ENCODE measurements around the gene RND3. TPM values are rescaled to one million over a fixed set of nuclear protein-coding genes. Genes with fewer than 3 reads are reported as not detected.

Gene RND3
- total RNA-seq, 1 donor: 321 TPM

DNA sequence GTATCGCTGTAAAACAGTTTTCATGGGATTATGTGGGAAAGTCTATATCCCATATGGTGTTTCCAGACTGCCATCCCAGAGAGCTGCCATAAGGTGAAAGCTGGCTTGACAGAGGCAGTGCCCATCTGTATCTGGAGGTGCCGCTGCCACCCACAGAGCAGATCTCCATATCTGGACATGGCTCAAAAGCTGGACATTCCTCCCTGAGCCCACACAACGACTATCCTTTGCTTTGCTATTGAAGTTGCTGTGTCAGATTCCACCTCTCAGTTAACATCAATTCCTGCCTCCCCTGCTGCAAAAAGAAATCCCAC, 55.2 kb downstream of the RND3 start:
- no peak overlapping the region for H3K4me3 ChIP-seq (ENCODE audit: low read depth, low read length)
- no peak for DNase-seq (ENCODE audit: low read depth)
- TF ChIP-seq, protein P1, sequence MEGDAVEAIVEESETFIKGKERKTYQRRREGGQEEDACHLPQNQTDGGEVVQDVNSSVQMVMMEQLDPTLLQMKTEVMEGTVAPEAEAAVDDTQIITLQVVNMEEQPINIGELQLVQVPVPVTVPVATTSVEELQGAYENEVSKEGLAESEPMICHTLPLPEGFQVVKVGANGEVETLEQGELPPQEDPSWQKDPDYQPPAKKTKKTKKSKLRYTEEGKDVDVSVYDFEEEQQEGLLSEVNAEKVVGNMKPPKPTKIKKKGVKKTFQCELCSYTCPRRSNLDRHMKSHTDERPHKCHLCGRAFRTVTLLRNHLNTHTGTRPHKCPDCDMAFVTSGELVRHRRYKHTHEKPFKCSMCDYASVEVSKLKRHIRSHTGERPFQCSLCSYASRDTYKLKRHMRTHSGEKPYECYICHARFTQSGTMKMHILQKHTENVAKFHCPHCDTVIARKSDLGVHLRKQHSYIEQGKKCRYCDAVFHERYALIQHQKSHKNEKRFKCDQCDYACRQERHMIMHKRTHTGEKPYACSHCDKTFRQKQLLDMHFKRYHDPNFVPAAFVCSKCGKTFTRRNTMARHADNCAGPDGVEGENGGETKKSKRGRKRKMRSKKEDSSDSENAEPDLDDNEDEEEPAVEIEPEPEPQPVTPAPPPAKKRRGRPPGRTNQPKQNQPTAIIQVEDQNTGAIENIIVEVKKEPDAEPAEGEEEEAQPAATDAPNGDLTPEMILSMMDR (IDR thresholded peaks at IDR 0.05; ENCODE audit: insufficient read depth, low read length): no peak

DNA sequence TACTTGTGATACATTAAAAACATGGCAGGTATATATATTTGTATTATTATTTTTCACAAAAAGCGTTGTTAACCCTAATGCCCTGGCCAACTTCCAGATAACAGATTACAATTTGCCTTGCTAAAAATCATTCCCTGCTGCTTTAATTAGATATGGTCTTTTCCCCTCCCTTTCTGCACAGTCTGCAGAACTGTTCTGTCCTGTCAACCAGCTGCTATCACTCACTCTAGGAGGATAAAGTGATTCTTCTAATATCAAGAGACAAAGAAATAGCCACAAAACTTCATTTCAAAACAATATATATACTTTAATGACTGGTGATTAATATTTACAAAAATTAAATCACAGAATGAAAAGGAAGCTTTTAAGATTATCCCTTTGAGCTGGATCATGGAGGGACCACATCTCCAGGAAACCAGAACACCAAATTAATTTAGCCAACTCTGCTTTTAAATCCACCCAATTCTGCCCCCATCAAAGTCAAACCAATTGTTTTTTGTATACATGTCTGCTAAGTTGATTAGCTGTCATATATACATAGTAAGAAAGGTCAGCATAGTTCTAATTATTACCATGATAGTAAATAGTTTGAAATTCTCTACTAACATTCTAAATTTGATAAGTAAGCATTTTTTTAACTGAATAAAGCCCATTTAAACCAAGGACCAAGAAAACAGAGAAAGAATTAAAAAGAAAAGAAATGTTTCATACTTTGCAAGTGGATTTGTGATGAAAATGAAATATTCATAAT, 55.7 kb downstream of the RND3 start:
- no peak overlapping the region for H3K4me3 ChIP-seq (ENCODE audit: low read depth, low read length)
- no peak for DNase-seq (ENCODE audit: low read depth)
- TF ChIP-seq, protein P1 (IDR thresholded peaks at IDR 0.05; ENCODE audit: insufficient read depth, low read length): no peak

DNA sequence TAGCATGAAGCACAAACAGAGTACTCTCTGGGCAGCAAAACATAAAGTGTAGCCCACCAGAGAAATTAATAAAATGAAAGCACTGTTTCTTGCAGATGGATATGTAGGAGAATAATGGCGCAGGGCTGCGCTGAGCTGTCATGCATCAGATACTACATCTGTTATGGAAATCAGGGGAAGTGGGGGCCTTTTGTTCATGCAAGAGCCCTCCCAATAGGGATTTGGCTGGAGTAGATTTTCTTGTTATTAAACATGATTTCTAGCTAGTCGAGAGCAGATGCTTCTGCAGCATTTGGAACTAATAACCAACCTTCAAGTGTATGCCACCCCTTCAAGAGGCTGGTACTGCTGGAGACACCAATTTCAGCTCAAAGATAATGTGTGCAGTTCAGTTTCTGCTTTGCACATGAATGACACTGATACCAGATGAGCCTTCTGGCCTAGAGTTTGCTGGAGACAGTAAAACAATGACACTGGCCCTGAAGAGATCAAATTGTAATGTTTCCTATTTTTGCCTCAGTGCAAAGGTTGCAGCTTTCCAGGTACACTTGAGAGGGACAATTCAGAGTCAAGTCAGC, 58.0 kb downstream of the RND3 start:
- DNase-seq (ENCODE audit: low read depth): no peak
- TF ChIP-seq, protein P1 (IDR thresholded peaks at IDR 0.05; ENCODE audit: insufficient read depth, low read length): no peak
- no peak overlapping the region for H3K4me3 ChIP-seq (ENCODE audit: low read depth, low read length)

DNA sequence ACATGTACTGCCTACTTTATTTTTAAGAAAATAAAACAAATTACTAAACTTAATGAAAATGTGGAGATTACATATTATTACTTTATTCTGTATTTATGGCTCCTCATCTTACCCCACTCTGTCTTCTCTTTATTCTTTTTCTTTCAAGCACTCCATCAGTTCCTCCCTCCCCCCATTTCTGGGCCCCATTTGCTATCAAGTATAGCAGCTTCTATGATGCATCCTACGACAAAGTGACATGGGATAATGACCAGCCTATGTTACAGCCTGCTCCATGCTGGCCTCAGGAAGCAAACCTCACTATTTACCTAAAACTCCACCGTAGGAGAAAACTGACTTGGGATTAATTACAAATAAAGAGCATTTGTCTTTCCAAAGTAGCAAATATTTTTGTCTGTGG, 58.8 kb downstream of the RND3 start:
- TF ChIP-seq, protein P1 (IDR thresholded peaks at IDR 0.05; ENCODE audit: insufficient read depth, low read length): no peak
- H3K4me3 ChIP-seq (ENCODE audit: low read depth, low read length): no peak overlapping the region
- no peak for DNase-seq (ENCODE audit: low read depth)

DNA sequence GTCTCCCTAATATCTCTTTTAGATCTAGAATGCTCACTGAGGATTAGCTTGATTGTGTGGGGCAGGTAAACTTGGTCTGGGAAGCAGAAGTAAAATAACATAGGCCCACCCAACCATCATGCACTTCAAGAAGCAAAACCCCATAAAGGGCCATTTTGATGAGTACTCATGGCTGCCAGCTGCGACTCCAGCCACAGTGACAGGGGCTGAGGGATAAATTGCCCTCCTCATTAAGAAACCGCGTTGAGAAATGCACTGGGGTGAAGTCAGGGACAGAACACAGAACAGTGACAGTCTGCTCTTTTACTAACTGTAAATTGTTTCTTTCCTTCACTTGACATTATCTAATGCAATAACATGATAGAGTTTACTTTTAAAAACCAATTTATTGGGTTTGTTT, 60.2 kb downstream of the RND3 start:
- DNase-seq (ENCODE audit: low read depth): no peak
- TF ChIP-seq, protein P1 (IDR thresholded peaks at IDR 0.05; ENCODE audit: insufficient read depth, low read length): no peak
- no peak overlapping the region for H3K4me3 ChIP-seq (ENCODE audit: low read depth, low read length)

DNA sequence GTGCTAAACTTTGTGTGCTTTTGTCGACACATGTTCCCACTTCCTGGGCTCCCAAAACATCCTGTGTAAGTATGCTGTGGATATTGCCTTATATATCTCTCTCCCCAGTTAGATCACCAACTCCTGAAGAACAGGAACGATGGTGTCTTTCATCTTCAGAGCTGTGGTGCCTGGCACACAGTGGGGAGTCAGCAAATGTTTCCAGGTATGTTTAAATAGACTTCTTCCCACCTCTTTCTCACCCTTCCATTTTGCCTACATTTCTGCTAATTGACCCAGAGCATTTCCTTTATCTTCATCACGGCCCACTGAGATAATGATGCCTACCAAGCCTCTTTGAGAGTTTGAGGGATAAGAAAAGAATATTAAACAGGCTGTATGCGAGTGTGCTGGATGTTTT, 60.7 kb downstream of the RND3 start:
- H3K4me3 ChIP-seq (ENCODE audit: low read depth, low read length): no peak overlapping the region
- TF ChIP-seq, protein P1 (IDR thresholded peaks at IDR 0.05; ENCODE audit: insufficient read depth, low read length): no peak
- DNase-seq (ENCODE audit: low read depth): no peak
